ENCODE measurements around the gene RNF125. TPM values are rescaled to one million over a fixed set of nuclear protein-coding genes. Genes with fewer than 3 reads are reported as not detected.

Gene RNF125
- 0.72 and 1.5 TPM in 2 replicates for total RNA-seq

GRCh38 chr18:32018331-32019250 is at the start of gene RNF125:
Gene RNF125 (plus strand): TSS chr18:32018825. CDS start chr18:32018864, 39 bp downstream.

DNA sequence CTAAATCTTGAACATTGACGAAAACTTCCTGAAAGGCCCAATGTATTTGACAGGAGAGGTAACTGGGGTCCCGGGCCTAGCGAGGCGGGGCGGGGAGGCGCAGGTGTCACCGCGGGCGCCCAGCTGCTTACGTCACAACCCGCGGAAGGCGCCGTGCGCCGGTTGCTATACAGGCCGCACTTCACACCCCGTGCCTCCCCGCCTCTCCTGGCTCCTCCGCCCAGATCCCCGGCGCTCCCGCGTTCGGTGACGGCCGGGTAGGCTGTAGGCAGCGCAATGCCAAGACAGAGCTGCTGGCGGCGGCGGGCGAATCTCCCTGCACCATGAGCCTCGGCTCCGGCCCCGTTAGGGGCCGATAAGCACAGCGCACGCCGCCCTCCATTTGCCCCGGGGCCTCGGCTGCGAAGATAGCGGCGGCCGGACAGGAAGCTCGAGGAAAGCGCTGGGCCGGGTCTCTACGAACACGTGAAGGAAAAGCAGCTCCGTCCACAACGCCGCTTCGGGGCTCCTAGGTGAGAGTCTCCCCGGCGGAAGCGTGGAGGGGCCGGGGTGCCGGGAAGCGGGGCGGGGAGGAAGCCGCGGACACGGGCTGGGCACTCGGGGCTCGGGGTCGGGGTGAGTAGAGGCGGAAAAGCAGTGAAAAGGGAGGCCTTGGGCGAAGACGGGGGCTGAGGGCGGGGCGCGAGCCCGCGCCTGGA is 73.2 kb downstream of the RNF125 start, which contains the start of gene RNF138:
TSS of gene RNF138 (plus strand) at position 151 of the 698 bp plus-strand sequence. CDS start 903 bp downstream, outside the sequence.

Other genes starting within 250 kb of the RNF125 start
- gene TRAPPC8, start 75.7 kb upstream of the RNF125 start, total RNA-seq = 32.5 and 42.0 TPM in 2 replicates
- 24.7 and 25.1 TPM in 2 replicates for gene RNF138, start 73.0 kb downstream of the RNF125 start, total RNA-seq
- not detected in 2 replicates for gene MEP1B, start 171.2 kb downstream of the RNF125 start, total RNA-seq

Data from tracheal epithelial cell (primary cell).